T-cell (primary cell): ENCODE data around the gene NMBR. TPM values are rescaled to one million over a fixed set of nuclear protein-coding genes. Genes with fewer than 3 reads are reported as not detected.
"Not testable (repeated sequence)": the region's sequence is repeated elsewhere in the genome, so short reads cannot be mapped to it uniquely, and the experiment has no call there.

Experiments used
- ATAC-seq, 4 experiments: fragments of 200-7000 bp in 3 of 4; fragments of 150-1000 bp in 1 of 4; cut with Tn5 transposase; replicated peaks in 1 of 4; 1 replicate in 3 of 4; 2 replicates in 1 of 4; pipeline ENCODE4 v1.10.0; 2021; ENCODE audit warnings: moderate library complexity in 3 of 4, mild to moderate bottlenecking in 2 of 4, moderate number of reproducible peaks in 1 of 4
- CTCF ChIA-PET, 2 donors: fragments of 300-600 bp; sonication (Branson Sonifier 250); formaldehyde crosslinking; loops; one replicate each; lab custom pipeline; 2022; ENCODE audit warnings: antibody characterized with exemption in 2 of 2; lab: Charles Lee
- POLR2A ChIA-PET, 2 donors: fragments of 300-600 bp; sonication (Branson Sonifier 250); formaldehyde crosslinking; loops; one replicate each; lab custom pipeline; 2022; ENCODE audit warnings: antibody characterized with exemption in 2 of 2; lab: Charles Lee
- DNase-seq, 35 experiments: peaks; one replicate each; pipeline versions ENCODE4 v3.0.0 to v3.0.0-alpha.2; 2013 to 2023
- H3K27ac ChIP-seq: one replicate; pipeline ENCODE4 v1.5.1; 2013; ENCODE audit warnings: low read length
- H3K27me3 ChIP-seq, 2 experiments: replicated peaks in 1 of 2; 1 replicate in 1 of 2; 2 replicates in 1 of 2; pipeline versions ENCODE4 v1.6.1 to v1.7.0; 2013; ENCODE audit warnings: low read length in 1 of 2, mixed read lengths in 1 of 2; ENCODE audit not compliant: control insufficient read depth in 2 of 2, insufficient read depth in 2 of 2; ENCODE audit errors: extremely low read depth in 1 of 2
- H3K36me3 ChIP-seq, 2 donors: 1 replicate in 1 of 2; 2 replicates in 1 of 2; pipeline versions ENCODE4 v1.6.1 to v1.7.0; 2013; ENCODE audit warnings: low read length in 1 of 2; ENCODE audit not compliant: control insufficient read depth in 2 of 2, insufficient read depth in 1 of 2; ENCODE audit errors: extremely low read depth in 1 of 2
- H3K4me1 ChIP-seq, 2 experiments: 1 replicate in 1 of 2; 2 replicates in 1 of 2; pipeline versions ENCODE4 v1.6.1 to v1.7.0; 2013; ENCODE audit warnings: low read length in 2 of 2, mixed read lengths in 1 of 2; ENCODE audit not compliant: insufficient read depth in 2 of 2, control insufficient read depth in 1 of 2; ENCODE audit errors: extremely low read depth in 1 of 2
- H3K4me3 ChIP-seq, 2 donors: 1 replicate in 1 of 2; 2 replicates in 1 of 2; pipeline versions ENCODE4 v1.5.1 to v1.7.0; 2013; ENCODE audit warnings: mild to moderate bottlenecking in 2 of 2, low read length in 1 of 2, moderate library complexity in 1 of 2; ENCODE audit not compliant: control insufficient read depth in 1 of 2; ENCODE audit errors: extremely low read depth in 1 of 2
- H3K9me3 ChIP-seq: 2 replicates; pipeline ENCODE4 v1.7.0; 2013
- H3K27ac Mint-ChIP-seq, 2 donors: one replicate each; pipeline ENCODE4 v1.8.0; 2020 to 2021; ENCODE audit warnings: mild to moderate bottlenecking in 2 of 2, mixed read lengths in 2 of 2
- H3K27me3 Mint-ChIP-seq, 2 donors: one replicate each; pipeline ENCODE4 v1.8.0; 2021 to 2022; ENCODE audit warnings: mixed read lengths in 2 of 2
- H3K36me3 Mint-ChIP-seq: one replicate; pipeline ENCODE4 v1.8.0; 2021; ENCODE audit warnings: mixed read lengths
- H3K4me1 Mint-ChIP-seq, 3 donors: one replicate each; pipeline ENCODE4 v1.8.0; 2020 to 2022; ENCODE audit warnings: mixed read lengths in 3 of 3, mild to moderate bottlenecking in 1 of 3
- H3K4me3 Mint-ChIP-seq, 3 donors: one replicate each; pipeline ENCODE4 v1.8.0; 2020 to 2022; ENCODE audit warnings: mild to moderate bottlenecking in 3 of 3, mixed read lengths in 3 of 3, moderate library complexity in 3 of 3
- H3K9me3 Mint-ChIP-seq, 3 donors: one replicate each; pipeline ENCODE4 v1.8.0; 2020 to 2022; ENCODE audit warnings: mixed read lengths in 3 of 3
- WGBS: methylation state at CpG from one replicate; pipeline ENCODE4 v1.1.5; 2013; ENCODE audit warnings: missing lambda C conversion rate; ENCODE audit not compliant: insufficient coverage; 5-methylcytosine and 5-hydroxymethylcytosine counted together
- total RNA-seq, 35 experiments: library from RNA in 6 of 35; stranded (reverse) in 6 of 35; fragments of 120-200 nt in 1 of 35; gene quantifications; one replicate each; pipeline versions ENCODE4 v1.2.1 to v1.2.4 and lab custom pipeline; 2013 to 2026

The NMBR gene
- not detected for total RNA-seq
- not detected for total RNA-seq (2013)
- total RNA-seq (lab: John Stamatoyannopoulos, UW), result 0 to 0.13 (median 0) reads per million in 29 experiments

- Mint-ChIP-seq H3K27ac (peak within 1 kb of the TSS; percentile 93), H3K4me1 (peaks cover 62 to 68% (median 62%) of the 10 kb centered on the region in 3 donors), H3K36me3 (peaks cover 10% of the 10 kb centered on the region), H3K4me3 (peak within 1 kb of the TSS; percentile 94 to 97 (median 95)), H3K27me3 (no peaks in the 10 kb centered on the region), H3K9me3 (no peaks in the 10 kb centered on the region)
- ATAC-seq (peak; percentile 93 to 97 (median 97)), DNase-seq (peak; percentile 84 to 99 (median 97))
- Histone ChIP-seq H3K9me3 (no peaks in the 10 kb centered on the region), H3K27ac (peak within 1 kb of the TSS; percentile 68), H3K27me3 (no peaks in the 10 kb centered on the region), H3K4me3 (peak within 1 kb of the TSS; percentile 94 to 96), H3K4me1 (peaks cover 4 to 20% of the 10 kb centered on the region in 2 experiments), H3K36me3 (peaks cover 3 to 6% of the 10 kb centered on the region in 2 donors)
- CTCF ChIA-PET, result interaction anchor here (0.6 to 5.7 kb wide), 8 partner anchors 9 to 1857 kb away, joined by 3 to 41 read pairs (median 6); no protein-coding TSS in a partner anchor
- WGBS, result under 1% methylated on average over 35 of the region's 38 CpGs
- POLR2A ChIA-PET, result interaction anchor here (0.6 to 1.6 kb wide), 3 partner anchors 8 to 245 kb away, joined by 3 to 4 read pairs (median 3); no protein-coding TSS in a partner anchor
Measured at GRCh38 chr6:142146828-142147662, at the start of gene NMBR, which contains the start of gene VTA1. TSS of gene NMBR (minus strand) at chr6:142147122. CDS start at chr6:142088658, 58,464 bp downstream. TSS of gene VTA1 (plus strand) at chr6:142147263. CDS start at chr6:142147288, 25 bp downstream.

GRCh38 chr6:142195862-142196541 lies 49.1 kb upstream of the NMBR start:
- CTCF ChIA-PET, result interaction anchor here (0.6 to 3.0 kb wide), 13 partner anchors 9 to 1239 kb away, joined by 3 to 11 read pairs (median 4); no protein-coding TSS in a partner anchor
- no peaks in the 10 kb centered on the region for H3K27me3 Mint-ChIP-seq
- no peaks in the 10 kb centered on the region for H3K9me3 Mint-ChIP-seq
- no peak overlapping the region for H3K4me3 ChIP-seq
- peaks cover 0 to 13% of the 10 kb centered on the region in 2 experiments for H3K4me1 ChIP-seq
- peaks cover 0 to 22% of the 10 kb centered on the region in 2 donors for H3K36me3 ChIP-seq
- no CpG with 5 or more reads among the region's 4 CpGs for WGBS
- DNase-seq (no peak), ATAC-seq (no peak)
- H3K36me3 Mint-ChIP-seq, result peaks cover 26% of the 10 kb centered on the region
- H3K27me3 ChIP-seq, result no peaks in the 10 kb centered on the region
- H3K9me3 ChIP-seq, result no peaks in the 10 kb centered on the region
- H3K27ac Mint-ChIP-seq, result peak overlapping the region; percentile 31 to 48
- no peak overlapping the region for H3K27ac ChIP-seq
- POLR2A ChIA-PET, result interaction anchor here in 1 of 2 donors (0.5 to 0.7 kb wide), 3 partner anchors 37 to 737 kb away, joined by 3 to 5 read pairs (median 4); no protein-coding TSS in a partner anchor
- H3K4me1 Mint-ChIP-seq, result peaks cover 43 to 53% (median 48%) of the 10 kb centered on the region in 3 donors
- H3K4me3 Mint-ChIP-seq, result no peak overlapping the region

- no peak overlapping the region for H3K27ac ChIP-seq
- peaks cover 0 to 13% of the 10 kb centered on the region in 2 experiments for H3K4me1 ChIP-seq
- Mint-ChIP-seq H3K27ac (no peak overlapping the region), H3K4me3 (no peak overlapping the region), H3K36me3 (peaks cover 26% of the 10 kb centered on the region), H3K9me3 (no peaks in the 10 kb centered on the region), H3K27me3 (no peaks in the 10 kb centered on the region), H3K4me1 (peaks cover 49 to 59% (median 51%) of the 10 kb centered on the region in 3 donors)
- POLR2A ChIA-PET, result no interaction called here
- DNase-seq (no peak), ATAC-seq (no peak)
- CTCF ChIA-PET, result no interaction called here
- peaks cover 0 to 10% of the 10 kb centered on the region in 2 donors for H3K36me3 ChIP-seq
- no peaks in the 10 kb centered on the region for H3K27me3 ChIP-seq
- no peak overlapping the region for H3K4me3 ChIP-seq
- no peaks in the 10 kb centered on the region for H3K9me3 ChIP-seq
Measured at GRCh38 chr6:142193621-142194020, 46.7 kb upstream of the NMBR start.

GRCh38 chr6:142192343-142192742 lies 45.4 kb upstream of the NMBR start:
- Mint-ChIP-seq H3K9me3 (no peaks in the 10 kb centered on the region), H3K27me3 (no peaks in the 10 kb centered on the region), H3K4me3 (no peak overlapping the region), H3K27ac (no peak overlapping the region), H3K4me1 (peaks cover 49 to 55% (median 51%) of the 10 kb centered on the region in 3 donors), H3K36me3 (peaks cover 24% of the 10 kb centered on the region)
- ATAC-seq (no peak), DNase-seq (no peak)
- no peaks in the 10 kb centered on the region for H3K27me3 ChIP-seq
- H3K9me3 ChIP-seq, result no peaks in the 10 kb centered on the region
- H3K4me3 ChIP-seq, result no peak overlapping the region
- ChIA-PET POLR2A (no interaction called here), CTCF (no interaction called here)
- H3K4me1 ChIP-seq, result peaks cover 0 to 13% of the 10 kb centered on the region in 2 experiments
- WGBS, result no CpG with 5 or more reads among the region's 1 CpG
- H3K36me3 ChIP-seq, result peaks cover 0 to 6% of the 10 kb centered on the region in 2 donors
- no peak overlapping the region for H3K27ac ChIP-seq

- no peak for ATAC-seq
- Mint-ChIP-seq H3K27me3 (no peaks in the 10 kb centered on the region), H3K36me3 (peaks cover 20% of the 10 kb centered on the region), H3K4me3 (no peak overlapping the region), H3K4me1 (peaks cover 24 to 43% (median 38%) of the 10 kb centered on the region in 3 donors), H3K27ac (no peak overlapping the region), H3K9me3 (no peaks in the 10 kb centered on the region)
- CTCF ChIA-PET, result no interaction called here
- no peak overlapping the region for H3K27ac ChIP-seq
- 93% methylated on average over 2 of the region's 2 CpGs for WGBS
- no peaks in the 10 kb centered on the region for H3K9me3 ChIP-seq
- peaks cover 0 to 6% of the 10 kb centered on the region in 2 donors for H3K36me3 ChIP-seq
- no peaks in the 10 kb centered on the region for H3K27me3 ChIP-seq
- H3K4me3 ChIP-seq, result no peak overlapping the region
- no peak for DNase-seq
- POLR2A ChIA-PET, result no interaction called here
- peaks cover 0 to 4% of the 10 kb centered on the region in 2 experiments for H3K4me1 ChIP-seq
Measured at GRCh38 chr6:142189057-142189456, 42.1 kb upstream of the NMBR start.

GRCh38 chr6:142188341-142188740 lies 41.4 kb upstream of the NMBR start:
- not testable (repeated sequence) for H3K27ac Mint-ChIP-seq, H3K4me3 Mint-ChIP-seq, ATAC-seq, H3K27me3 Mint-ChIP-seq, H3K9me3 Mint-ChIP-seq, H3K4me3 ChIP-seq, H3K36me3 ChIP-seq, H3K27me3 ChIP-seq, H3K9me3 ChIP-seq, H3K27ac ChIP-seq, H3K4me1 ChIP-seq
- CTCF ChIA-PET, result interaction anchor here in 1 of 2 donors (0.5 to 0.7 kb wide), 2 partner anchors 1035 to 1579 kb away, joined by 3 to 7 read pairs; no protein-coding TSS in a partner anchor
- peak in 1 of 35 experiments; percentile 8 for DNase-seq
- WGBS, result 99% methylated on average over 7 of the region's 8 CpGs
- POLR2A ChIA-PET, result interaction anchor here in 1 of 2 donors (0.7 kb wide), 1 partner anchor 10 kb away, joined by 6 read pairs; no protein-coding TSS in a partner anchor
- H3K36me3 Mint-ChIP-seq, result peaks cover 16% of the 10 kb centered on the region
- peaks cover 18 to 35% (median 32%) of the 10 kb centered on the region in 3 donors for H3K4me1 Mint-ChIP-seq
